ENCODE data around the gene MPPE1.

The MPPE1 gene

GRCh38 chr18:11877497-11878135 is 30.5 kb downstream of the MPPE1 start:
- no peaks in the 10 kb centered on the region for H3K9me2 ChIP-seq (ENCODE audit: low read depth, low read length)
- TF ChIP-seq EZH2 (IDR thresholded peaks at IDR 0.05; ENCODE audit: borderline replicate concordance, low read length) (no peak), CTCF (IDR thresholded peaks at IDR 0.05; ENCODE audit: low read length) (no peak)
- H3K36me3 ChIP-seq (ENCODE audit: insufficient read depth, low read length), result no peaks in the 10 kb centered on the region
- H3K9me3 ChIP-seq (ENCODE audit: low read length), result peaks cover 3% of the 10 kb centered on the region; the same call in 1 of the 2 replicates
- no peaks in the 10 kb centered on the region; the same call in 1 of the 2 replicates for H3K27me3 ChIP-seq (ENCODE audit: insufficient read depth, low read length)
- H3K79me2 ChIP-seq (ENCODE audit: insufficient read depth, low read length), result no peaks in the 10 kb centered on the region
- no peak overlapping the region for H2AFZ ChIP-seq (ENCODE audit: low read length)
- H3K4me3 ChIP-seq (ENCODE audit: low read depth, low read length, poor library complexity, severe bottlenecking), result no peak overlapping the region
- no peaks in the 10 kb centered on the region for H4K20me1 ChIP-seq (ENCODE audit: insufficient read depth, low read length)
- peaks cover 5% of the 10 kb centered on the region for H3K4me1 ChIP-seq (ENCODE audit: insufficient read depth, low read length, severe bottlenecking)
- H3K27ac ChIP-seq (ENCODE audit: low read depth, low read length, poor library complexity, severe bottlenecking), result no peak overlapping the region
- H3K4me2 ChIP-seq (ENCODE audit: low read length), result no peak overlapping the region
- H3F3A ChIP-seq (ENCODE audit: insufficient read depth, low read length), result no peaks in the 10 kb centered on the region
- no peak overlapping the region for H3K9ac ChIP-seq (ENCODE audit: low read length)

GRCh38 chr18:11874676-11875075 is 33.4 kb downstream of the MPPE1 start:
- H3K79me2 ChIP-seq (ENCODE audit: insufficient read depth, low read length), result no peaks in the 10 kb centered on the region
- no peaks in the 10 kb centered on the region for H4K20me1 ChIP-seq (ENCODE audit: insufficient read depth, low read length)
- H2AFZ ChIP-seq (ENCODE audit: low read length), result no peak overlapping the region

GRCh38 chr18:11873670-11874340 is 34.3 kb downstream of the MPPE1 start:
- H3K4me3 ChIP-seq (ENCODE audit: low read depth, low read length, poor library complexity, severe bottlenecking), result no peak overlapping the region

More at GRCh38 chr18:11874676-11875075, 33.4 kb downstream of the MPPE1 start:
- H3K9me2 ChIP-seq (ENCODE audit: low read depth, low read length), result no peaks in the 10 kb centered on the region
- no peak overlapping the region for H3K4me3 ChIP-seq (ENCODE audit: low read depth, low read length, poor library complexity, severe bottlenecking)
- H3K4me2 ChIP-seq (ENCODE audit: low read length), result no peak overlapping the region
- no peak overlapping the region for H3K27ac ChIP-seq (ENCODE audit: low read depth, low read length, poor library complexity, severe bottlenecking)
- no peaks in the 10 kb centered on the region; the same call in 1 of the 2 replicates for H3K27me3 ChIP-seq (ENCODE audit: insufficient read depth, low read length)
- H3K4me1 ChIP-seq (ENCODE audit: insufficient read depth, low read length, severe bottlenecking), result no peaks in the 10 kb centered on the region
- no peaks in the 10 kb centered on the region for H3K36me3 ChIP-seq (ENCODE audit: insufficient read depth, low read length)
- no peaks in the 10 kb centered on the region for H3F3A ChIP-seq (ENCODE audit: insufficient read depth, low read length)
- no peak overlapping the region for H3K9ac ChIP-seq (ENCODE audit: low read length)
- TF ChIP-seq EZH2 (IDR thresholded peaks at IDR 0.05; ENCODE audit: borderline replicate concordance, low read length) (no peak), CTCF (IDR thresholded peaks at IDR 0.05; ENCODE audit: low read length) (peak; percentile 33; the same call in 1 of the 2 replicates)
- H3K9me3 ChIP-seq (ENCODE audit: low read length), result peaks cover 3% of the 10 kb centered on the region; the same call in 1 of the 2 replicates

More at GRCh38 chr18:11873670-11874340, 34.3 kb downstream of the MPPE1 start:
- no peaks in the 10 kb centered on the region for H3F3A ChIP-seq (ENCODE audit: insufficient read depth, low read length)
- H3K27me3 ChIP-seq (ENCODE audit: insufficient read depth, low read length), result no peaks in the 10 kb centered on the region; the same call in 1 of the 2 replicates
- no peaks in the 10 kb centered on the region for H3K4me1 ChIP-seq (ENCODE audit: insufficient read depth, low read length, severe bottlenecking)
- TF ChIP-seq CTCF (IDR thresholded peaks at IDR 0.05; ENCODE audit: low read length) (no peak), EZH2 (IDR thresholded peaks at IDR 0.05; ENCODE audit: borderline replicate concordance, low read length) (no peak)
- H3K36me3 ChIP-seq (ENCODE audit: insufficient read depth, low read length), result no peaks in the 10 kb centered on the region
- H3K9ac ChIP-seq (ENCODE audit: low read length), result no peak overlapping the region
- H3K4me2 ChIP-seq (ENCODE audit: low read length), result no peak overlapping the region
- no peaks in the 10 kb centered on the region for H4K20me1 ChIP-seq (ENCODE audit: insufficient read depth, low read length)
- H3K9me3 ChIP-seq (ENCODE audit: low read length), result peaks cover 3% of the 10 kb centered on the region; the same call in 1 of the 2 replicates
- H2AFZ ChIP-seq (ENCODE audit: low read length), result no peak overlapping the region
- H3K27ac ChIP-seq (ENCODE audit: low read depth, low read length, poor library complexity, severe bottlenecking), result no peak overlapping the region
- no peaks in the 10 kb centered on the region for H3K9me2 ChIP-seq (ENCODE audit: low read depth, low read length)
- no peaks in the 10 kb centered on the region for H3K79me2 ChIP-seq (ENCODE audit: insufficient read depth, low read length)

Measured in OCI-LY1 (cell line).